Measurements from ENCODE around the gene TRMU.

TRMU gene

GRCh38 chr22:46389081-46389480 lies 53.6 kb downstream of the TRMU start:
- DNase-seq (ENCODE audit: low read depth), result no peak
- H3K4me3 ChIP-seq (ENCODE audit: low read depth, low read length), result no peak overlapping the region
- TF ChIP-seq CTCF (IDR thresholded peaks at IDR 0.05; ENCODE audit: low read depth, low read length, missing control alignments), result no peak

GRCh38 chr22:46390105-46390651 lies 54.7 kb downstream of the TRMU start:
- no peak for TF ChIP-seq CTCF (IDR thresholded peaks at IDR 0.05; ENCODE audit: low read depth, low read length, missing control alignments)
- no peak for DNase-seq (ENCODE audit: low read depth)
- no peak overlapping the region for H3K4me3 ChIP-seq (ENCODE audit: low read depth, low read length)

- no peak for DNase-seq (ENCODE audit: low read depth)
- H3K4me3 ChIP-seq (ENCODE audit: low read depth, low read length), result no peak overlapping the region
- no peak for TF ChIP-seq CTCF (IDR thresholded peaks at IDR 0.05; ENCODE audit: low read depth, low read length, missing control alignments)
These were observed 55.3 kb downstream of the TRMU start for GRCh38 chr22:46390652-46391301.

GRCh38 chr22:46391486-46392136 lies 56.1 kb downstream of the TRMU start:
- DNase-seq (ENCODE audit: low read depth), result no peak
- no peak for TF ChIP-seq CTCF (IDR thresholded peaks at IDR 0.05; ENCODE audit: low read depth, low read length, missing control alignments)
- no peak overlapping the region for H3K4me3 ChIP-seq (ENCODE audit: low read depth, low read length)

GRCh38 chr22:46392137-46392844 lies 56.8 kb downstream of the TRMU start:
- DNase-seq (ENCODE audit: low read depth), result no peak
- TF ChIP-seq CTCF (IDR thresholded peaks at IDR 0.05; ENCODE audit: low read depth, low read length, missing control alignments), result no peak
- H3K4me3 ChIP-seq (ENCODE audit: low read depth, low read length), result no peak overlapping the region

- DNase-seq (ENCODE audit: low read depth), result no peak
- TF ChIP-seq CTCF (IDR thresholded peaks at IDR 0.05; ENCODE audit: low read depth, low read length, missing control alignments), result no peak
- no peak overlapping the region for H3K4me3 ChIP-seq (ENCODE audit: low read depth, low read length)
These were observed 58.4 kb downstream of the TRMU start for GRCh38 chr22:46393873-46394272.

All from GM12864 (cell line).